GM23338 (cell line): ENCODE results near the gene TK1. TPM values are rescaled to one million over a fixed set of nuclear protein-coding genes. Genes with fewer than 3 reads are reported as not detected.
A peak's percentile ranks its signal among the peaks of the same experiment; 100 is the strongest.

ENCODE experiments used
- ATAC-seq: fragments of 200-7000 bp; cut with Tn5 transposase; 3 replicates; pipeline ENCODE4 v1.9.1; 2020
- DNase-seq: peaks from one replicate; pipeline ENCODE4 v3.0.0-alpha.2; 2015; ENCODE audit warnings: low spot score
- H2AFZ ChIP-seq: fragments of 200-600 bp; sonication (generic); 2 replicates; pipeline ENCODE4 v1.8.0; 2016; ENCODE audit warnings: antibody characterized with exemption, mild to moderate bottlenecking, moderate library complexity
- H3F3A ChIP-seq: fragments of 200-600 bp; sonication (generic); replicated peaks from 2 replicates; pipeline ENCODE4 v1.8.0; 2017; ENCODE audit warnings: antibody characterized with exemption, mixed run types, low read depth
- H3K27ac ChIP-seq: fragments of 200-600 bp; sonication (generic); 2 replicates; pipeline ENCODE4 v1.6.1; 2016; ENCODE audit warnings: low read depth
- H3K27me3 ChIP-seq: fragments of 200-600 bp; sonication (generic); 2 replicates; pipeline ENCODE4 v1.8.0; 2016; ENCODE audit warnings: mild to moderate bottlenecking, mixed run types, moderate library complexity; ENCODE audit not compliant: insufficient read depth
- H3K36me3 ChIP-seq: fragments of 200-600 bp; sonication (generic); 2 replicates; pipeline ENCODE4 v1.8.0; 2016; ENCODE audit warnings: mild to moderate bottlenecking; ENCODE audit not compliant: insufficient read depth
- H3K4me1 ChIP-seq: fragments of 200-600 bp; sonication (generic); 2 replicates; pipeline ENCODE4 v1.8.0; 2016; ENCODE audit warnings: mild to moderate bottlenecking, moderate library complexity; ENCODE audit not compliant: insufficient read depth
- H3K4me2 ChIP-seq: fragments of 200-600 bp; sonication (generic); 2 replicates; pipeline ENCODE4 v1.7.1; 2017; ENCODE audit warnings: mixed run types
- H3K4me3 ChIP-seq: fragments of 200-600 bp; sonication (generic); 2 replicates; pipeline ENCODE4 v1.6.1; 2016; ENCODE audit warnings: mixed run types
- H3K79me2 ChIP-seq: fragments of 200-600 bp; sonication (generic); replicated peaks from 2 replicates; pipeline ENCODE4 v1.8.0; 2017; ENCODE audit warnings: mild to moderate bottlenecking; ENCODE audit not compliant: insufficient read depth
- H3K9me2 ChIP-seq: fragments of 200-600 bp; sonication (generic); 2 replicates; pipeline ENCODE4 v1.8.0; 2017; ENCODE audit not compliant: insufficient read depth
- H4K20me1 ChIP-seq: fragments of 200-600 bp; sonication (generic); replicated peaks from 2 replicates; pipeline ENCODE4 v1.8.0; 2017; ENCODE audit warnings: mild to moderate bottlenecking; ENCODE audit not compliant: insufficient read depth
- H3K27ac Mint-ChIP-seq: 2 replicates; pipeline ENCODE4 v1.8.0; 2020; ENCODE audit warnings: inconsistent platforms, mild to moderate bottlenecking, moderate library complexity, mixed read lengths
- H3K27me3 Mint-ChIP-seq: 3 replicates; pipeline ENCODE4 v1.8.0; 2022; ENCODE audit warnings: low read depth, mild to moderate bottlenecking, moderate library complexity, mixed read lengths, inconsistent platforms; ENCODE audit not compliant: insufficient read depth, poor library complexity
- H3K36me3 Mint-ChIP-seq: 3 replicates; pipeline ENCODE4 v1.8.0; 2021; ENCODE audit warnings: low read depth, mild to moderate bottlenecking, inconsistent platforms, moderate library complexity, mixed read lengths
- H3K4me1 Mint-ChIP-seq: 3 replicates; pipeline ENCODE4 v1.8.0; 2020; ENCODE audit warnings: mild to moderate bottlenecking, inconsistent platforms, mixed read lengths
- H3K4me3 Mint-ChIP-seq: 3 replicates; pipeline ENCODE4 v1.8.0; 2021; ENCODE audit warnings: moderate library complexity, mild to moderate bottlenecking, inconsistent platforms, mixed read lengths
- H3K9me3 Mint-ChIP-seq: 3 replicates; pipeline ENCODE4 v1.8.0; 2020; ENCODE audit warnings: moderate library complexity, mild to moderate bottlenecking, inconsistent platforms, mixed read lengths
- EZH2 ChIP-seq: fragments of 200-600 bp; sonication (generic); IDR thresholded peaks from one replicate; pipeline ENCODE4 v1.8.0; 2017; ENCODE audit warnings: antibody characterized with exemption, mild to moderate bottlenecking, low read depth; ENCODE audit not compliant: unreplicated experiment
- EZH2phosphoT487 ChIP-seq: fragments of 200-600 bp; sonication (generic); IDR thresholded peaks from one replicate; pipeline ENCODE4 v1.8.1; 2018; ENCODE audit warnings: antibody characterized with exemption; ENCODE audit not compliant: unreplicated experiment
- NANOG ChIP-seq: IDR thresholded peaks from 2 replicates; pipeline ENCODE4 v1.6.1; 2016; ENCODE audit warnings: antibody characterized with exemption, borderline replicate concordance
- REST ChIP-seq: IDR thresholded peaks from one replicate; pipeline ENCODE4 v1.6.1; 2018; ENCODE audit warnings: antibody characterized with exemption; ENCODE audit not compliant: unreplicated experiment
- STAT1 ChIP-seq: IDR thresholded peaks from one replicate; pipeline ENCODE4 v1.6.1; 2016; ENCODE audit warnings: antibody characterized with exemption; ENCODE audit not compliant: unreplicated experiment
- ZNF331 ChIP-seq: fragments of 250-450 bp; sonication (Bioruptor Pico); IDR thresholded peaks from 2 replicates; pipeline ENCODE4 v1.5.0; 2020; ENCODE audit warnings: low read depth, mild to moderate bottlenecking, moderate library complexity
- polyA plus RNA-seq: library from polyadenylated mRNA; unstranded; fragments of >200 nt; fragmentation: Nextera tagmentation; extraction: Ambion mirVana; gene quantifications from 2 replicates; pipeline ENCODE4 v1.2.1, GENCODE V29; 2016
- total RNA-seq: library from RNA; depleted of rRNA; stranded (reverse); fragments of >200 nt; shearing (Covaris generic); gene quantifications from 2 replicates; pipeline ENCODE4 v1.2.3, GENCODE V29; 2014
- TF ChIP-seq, protein P1 (sequence below): fragments of 250-450 bp; sonication (Bioruptor Pico); IDR thresholded peaks from 2 replicates; pipeline ENCODE4 v1.5.0; 2020; ENCODE audit warnings: mild to moderate bottlenecking, moderate library complexity

TK1 gene
- total and polyA plus RNA-seq, 2 experiments from 2014 or later = 74.5 to 84.4 TPM

- Mint-ChIP-seq H3K9me3 (no peaks in the 10 kb centered on the region), H3K4me1 (peaks cover 10% of the 10 kb centered on the region)
- peak; percentile 47 for DNase-seq
Observed at GRCh38 chr17:78166416-78166815, 20.4 kb downstream of the TK1 start.

GRCh38 chr17:78164748-78165607, 21.9 kb downstream of the TK1 start:
- Histone ChIP-seq H3K27me3 (no peaks in the 10 kb centered on the region), H3K36me3 (no peaks in the 10 kb centered on the region), H3F3A (0 out of 2 replicates have a peak, but pooled peaks cover 4% of the 10 kb centered on the region), H3K4me1 (peaks cover 5% of the 10 kb centered on the region; the same call in 1 of the 2 replicates), H3K4me2 (no peak overlapping the region), H3K27ac (no peak overlapping the region), H3K9me2 (no peaks in the 10 kb centered on the region), H2AFZ (no peak overlapping the region), H3K79me2 (no peaks in the 10 kb centered on the region), H3K4me3 (no peak overlapping the region), H4K20me1 (no peaks in the 10 kb centered on the region; the same call in 1 of the 2 replicates)
- H3K27ac Mint-ChIP-seq = no peak overlapping the region
- ATAC-seq (no peak), DNase-seq (no peak)
- no peaks in the 10 kb centered on the region for H3K36me3 Mint-ChIP-seq
- H3K9me3 Mint-ChIP-seq = no peaks in the 10 kb centered on the region
- TF ChIP-seq STAT1 (no peak), REST (no peak), EZH2 (no peak), ZNF331 (CRISPR knock-in tag) (no peak), NANOG (no peak)
- TF ChIP-seq, protein P1, sequence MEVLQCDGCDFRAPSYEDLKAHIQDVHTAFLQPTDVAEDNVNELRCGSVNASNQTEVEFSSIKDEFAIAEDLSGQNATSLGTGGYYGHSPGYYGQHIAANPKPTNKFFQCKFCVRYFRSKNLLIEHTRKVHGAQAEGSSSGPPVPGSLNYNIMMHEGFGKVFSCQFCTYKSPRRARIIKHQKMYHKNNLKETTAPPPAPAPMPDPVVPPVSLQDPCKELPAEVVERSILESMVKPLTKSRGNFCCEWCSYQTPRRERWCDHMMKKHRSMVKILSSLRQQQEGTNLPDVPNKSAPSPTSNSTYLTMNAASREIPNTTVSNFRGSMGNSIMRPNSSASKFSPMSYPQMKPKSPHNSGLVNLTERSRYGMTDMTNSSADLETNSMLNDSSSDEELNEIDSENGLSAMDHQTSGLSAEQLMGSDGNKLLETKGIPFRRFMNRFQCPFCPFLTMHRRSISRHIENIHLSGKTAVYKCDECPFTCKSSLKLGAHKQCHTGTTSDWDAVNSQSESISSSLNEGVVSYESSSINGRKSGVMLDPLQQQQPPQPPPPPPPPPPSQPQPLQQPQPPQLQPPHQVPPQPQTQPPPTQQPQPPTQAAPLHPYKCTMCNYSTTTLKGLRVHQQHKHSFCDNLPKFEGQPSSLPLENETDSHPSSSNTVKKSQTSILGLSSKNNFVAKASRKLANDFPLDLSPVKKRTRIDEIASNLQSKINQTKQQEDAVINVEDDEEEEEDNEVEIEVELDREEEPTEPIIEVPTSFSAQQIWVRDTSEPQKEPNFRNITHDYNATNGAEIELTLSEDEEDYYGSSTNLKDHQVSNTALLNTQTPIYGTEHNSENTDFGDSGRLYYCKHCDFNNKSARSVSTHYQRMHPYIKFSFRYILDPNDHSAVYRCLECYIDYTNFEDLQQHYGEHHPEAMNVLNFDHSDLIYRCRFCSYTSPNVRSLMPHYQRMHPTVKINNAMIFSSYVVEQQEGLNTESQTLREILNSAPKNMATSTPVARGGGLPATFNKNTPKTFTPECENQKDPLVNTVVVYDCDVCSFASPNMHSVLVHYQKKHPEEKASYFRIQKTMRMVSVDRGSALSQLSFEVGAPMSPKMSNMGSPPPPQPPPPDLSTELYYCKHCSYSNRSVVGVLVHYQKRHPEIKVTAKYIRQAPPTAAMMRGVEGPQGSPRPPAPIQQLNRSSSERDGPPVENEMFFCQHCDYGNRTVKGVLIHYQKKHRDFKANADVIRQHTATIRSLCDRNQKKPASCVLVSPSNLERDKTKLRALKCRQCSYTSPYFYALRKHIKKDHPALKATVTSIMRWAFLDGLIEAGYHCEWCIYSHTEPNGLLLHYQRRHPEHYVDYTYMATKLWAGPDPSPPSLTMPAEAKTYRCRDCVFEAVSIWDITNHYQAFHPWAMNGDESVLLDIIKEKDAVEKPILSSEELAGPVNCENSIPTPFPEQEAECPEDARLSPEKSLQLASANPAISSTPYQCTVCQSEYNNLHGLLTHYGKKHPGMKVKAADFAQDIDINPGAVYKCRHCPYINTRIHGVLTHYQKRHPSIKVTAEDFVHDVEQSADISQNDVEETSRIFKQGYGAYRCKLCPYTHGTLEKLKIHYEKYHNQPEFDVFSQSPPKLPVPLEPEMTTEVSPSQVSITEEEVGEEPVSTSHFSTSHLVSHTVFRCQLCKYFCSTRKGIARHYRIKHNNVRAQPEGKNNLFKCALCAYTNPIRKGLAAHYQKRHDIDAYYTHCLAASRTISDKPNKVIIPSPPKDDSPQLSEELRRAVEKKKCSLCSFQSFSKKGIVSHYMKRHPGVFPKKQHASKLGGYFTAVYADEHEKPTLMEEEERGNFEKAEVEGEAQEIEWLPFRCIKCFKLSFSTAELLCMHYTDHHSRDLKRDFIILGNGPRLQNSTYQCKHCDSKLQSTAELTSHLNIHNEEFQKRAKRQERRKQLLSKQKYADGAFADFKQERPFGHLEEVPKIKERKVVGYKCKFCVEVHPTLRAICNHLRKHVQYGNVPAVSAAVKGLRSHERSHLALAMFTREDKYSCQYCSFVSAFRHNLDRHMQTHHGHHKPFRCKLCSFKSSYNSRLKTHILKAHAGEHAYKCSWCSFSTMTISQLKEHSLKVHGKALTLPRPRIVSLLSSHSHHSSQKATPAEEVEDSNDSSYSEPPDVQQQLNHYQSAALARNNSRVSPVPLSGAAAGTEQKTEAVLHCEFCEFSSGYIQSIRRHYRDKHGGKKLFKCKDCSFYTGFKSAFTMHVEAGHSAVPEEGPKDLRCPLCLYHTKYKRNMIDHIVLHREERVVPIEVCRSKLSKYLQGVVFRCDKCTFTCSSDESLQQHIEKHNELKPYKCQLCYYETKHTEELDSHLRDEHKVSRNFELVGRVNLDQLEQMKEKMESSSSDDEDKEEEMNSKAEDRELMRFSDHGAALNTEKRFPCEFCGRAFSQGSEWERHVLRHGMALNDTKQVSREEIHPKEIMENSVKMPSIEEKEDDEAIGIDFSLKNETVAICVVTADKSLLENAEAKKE (CRISPR knock-in tag) = no peak
- H3K27me3 Mint-ChIP-seq = peaks cover 16% of the 10 kb centered on the region
- H3K4me1 Mint-ChIP-seq = peaks cover 5% of the 10 kb centered on the region
- no peak overlapping the region; the same call in 2 of the 3 replicates for H3K4me3 Mint-ChIP-seq

More at GRCh38 chr17:78166416-78166815, 20.4 kb downstream of the TK1 start:
- Histone ChIP-seq H3F3A (0 out of 2 replicates have a peak, but pooled peaks cover 4% of the 10 kb centered on the region), H3K27ac (no peak overlapping the region), H3K27me3 (no peaks in the 10 kb centered on the region), H3K4me3 (no peak overlapping the region), H3K79me2 (no peaks in the 10 kb centered on the region), H3K4me2 (no peak overlapping the region), H4K20me1 (no peaks in the 10 kb centered on the region; the same call in 1 of the 2 replicates), H3K9me2 (no peaks in the 10 kb centered on the region), H3K36me3 (no peaks in the 10 kb centered on the region), H2AFZ (no peak overlapping the region), H3K4me1 (peaks cover 8% of the 10 kb centered on the region; the same call in 1 of the 2 replicates)
- no peak for TF ChIP-seq NANOG
- TF ChIP-seq EZH2 = no peak
- no peak for TF ChIP-seq EZH2phosphoT487
- no peak for ATAC-seq
- Mint-ChIP-seq H3K4me3 (no peak overlapping the region), H3K27me3 (peaks cover 24% of the 10 kb centered on the region), H3K27ac (no peak overlapping the region), H3K36me3 (no peaks in the 10 kb centered on the region)
